CD4-positive, alpha-beta T cell treated with Interleukin-6 at 100 ng/mL for 8 hours (primary cell): ENCODE measurements around the gene RBM24.

ENCODE experiments used
- DNase-seq: peaks from one replicate; pipeline ENCODE4 v3.0.0-alpha.2; 2020; ENCODE audit warnings: mixed read lengths, low spot score

The RBM24 gene

DNA sequence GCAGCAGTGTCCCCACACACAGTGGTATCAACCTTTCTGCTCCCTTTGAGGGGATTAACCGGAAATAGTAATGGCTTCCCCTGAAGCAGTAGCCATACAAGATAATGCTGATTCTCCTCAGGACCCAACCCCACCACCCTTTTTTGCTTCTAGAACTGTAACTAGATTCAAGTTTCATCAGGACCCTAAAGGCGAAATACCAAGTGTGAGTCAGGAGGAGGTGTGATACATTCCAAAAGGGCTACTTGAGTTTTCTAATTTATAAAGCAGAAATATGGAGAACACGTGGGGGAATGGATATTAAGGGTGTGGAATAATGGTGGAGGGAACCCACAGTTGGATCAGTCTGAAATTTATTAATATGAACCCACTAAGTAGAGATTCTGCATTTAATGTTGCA, 60.7 kb downstream of the RBM24 start:
- no peak for DNase-seq

DNA sequence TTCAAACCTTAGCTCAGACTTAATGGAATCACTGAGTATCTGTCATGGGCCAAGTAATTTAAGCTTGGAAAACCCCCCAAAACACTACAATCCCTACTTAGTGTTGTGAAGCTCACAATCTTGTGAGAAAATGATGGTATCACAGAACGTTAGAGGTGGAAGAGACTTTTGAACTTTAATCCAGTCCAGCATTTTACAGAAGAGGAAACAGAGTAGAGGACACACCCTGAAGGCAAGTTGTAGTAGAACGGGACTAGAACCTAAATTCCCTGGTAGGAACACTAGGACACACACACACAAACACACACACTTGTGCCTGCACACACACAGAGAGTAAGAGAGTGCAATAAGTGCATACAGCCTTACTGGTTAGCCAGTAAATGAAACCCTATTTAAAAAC, 62.1 kb downstream of the RBM24 start:
- no peak for DNase-seq
